Measurements from ENCODE around the gene TSHR.

TSHR gene

DNA sequence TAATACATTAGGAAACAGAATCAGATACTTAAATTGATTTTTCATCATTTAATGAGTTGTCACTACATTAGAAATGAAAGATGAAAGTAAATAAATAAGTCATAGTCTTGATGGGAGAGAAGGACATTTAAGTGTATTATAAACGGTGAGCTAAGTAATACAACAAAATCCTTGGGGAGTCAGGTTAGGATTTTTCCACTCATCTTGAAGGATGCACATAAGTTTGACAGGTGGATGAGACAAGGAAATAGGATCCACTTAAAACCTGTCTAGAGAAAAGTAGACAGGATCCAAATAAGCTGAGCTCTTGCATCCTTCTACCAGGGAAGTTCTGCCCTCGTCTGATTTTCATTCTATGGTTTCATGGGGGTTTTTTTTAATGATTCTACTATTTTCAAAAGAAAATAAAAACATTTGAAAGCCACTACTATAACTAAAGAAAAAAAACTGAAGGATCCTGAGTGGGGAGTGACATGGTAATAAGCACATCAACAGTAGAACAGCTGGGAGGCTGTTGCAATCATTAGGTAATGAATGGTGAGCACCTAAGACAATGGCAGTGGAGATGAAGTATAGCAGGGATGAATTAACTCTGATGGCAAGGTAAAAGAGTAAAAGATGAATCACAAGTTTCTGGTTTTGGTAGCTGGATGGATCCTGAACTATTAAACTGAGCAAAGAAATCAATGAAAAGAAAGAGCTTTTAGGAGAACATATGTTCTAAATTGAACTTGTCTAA lies 30.9 kb upstream of the TSHR start:
- Histone ChIP-seq H3K27me3 (replicated peaks) (no peaks in the 10 kb centered on the region), H3K4me3 (ENCODE audit: low read depth, low read length) (no peak overlapping the region), H3K36me3 (replicated peaks) (no peaks in the 10 kb centered on the region), H3K27ac (no peak overlapping the region)
- TF ChIP-seq, protein P1, sequence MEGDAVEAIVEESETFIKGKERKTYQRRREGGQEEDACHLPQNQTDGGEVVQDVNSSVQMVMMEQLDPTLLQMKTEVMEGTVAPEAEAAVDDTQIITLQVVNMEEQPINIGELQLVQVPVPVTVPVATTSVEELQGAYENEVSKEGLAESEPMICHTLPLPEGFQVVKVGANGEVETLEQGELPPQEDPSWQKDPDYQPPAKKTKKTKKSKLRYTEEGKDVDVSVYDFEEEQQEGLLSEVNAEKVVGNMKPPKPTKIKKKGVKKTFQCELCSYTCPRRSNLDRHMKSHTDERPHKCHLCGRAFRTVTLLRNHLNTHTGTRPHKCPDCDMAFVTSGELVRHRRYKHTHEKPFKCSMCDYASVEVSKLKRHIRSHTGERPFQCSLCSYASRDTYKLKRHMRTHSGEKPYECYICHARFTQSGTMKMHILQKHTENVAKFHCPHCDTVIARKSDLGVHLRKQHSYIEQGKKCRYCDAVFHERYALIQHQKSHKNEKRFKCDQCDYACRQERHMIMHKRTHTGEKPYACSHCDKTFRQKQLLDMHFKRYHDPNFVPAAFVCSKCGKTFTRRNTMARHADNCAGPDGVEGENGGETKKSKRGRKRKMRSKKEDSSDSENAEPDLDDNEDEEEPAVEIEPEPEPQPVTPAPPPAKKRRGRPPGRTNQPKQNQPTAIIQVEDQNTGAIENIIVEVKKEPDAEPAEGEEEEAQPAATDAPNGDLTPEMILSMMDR (IDR thresholded peaks at IDR 0.05; ENCODE audit: low read depth, low read length, missing control alignments) = no peak
- no peak for DNase-seq
- in situ Hi-C loops (cut with HindIII; ENCODE audit: low pct_ligation_motif_present, low sequenced_read_pairs) = no loop called here

GRCh38 chr14:80926397-80927082 lies 28.9 kb upstream of the TSHR start:
- in situ Hi-C loops (cut with HindIII; ENCODE audit: low pct_ligation_motif_present, low sequenced_read_pairs) = no loop called here
- DNase-seq = peak; percentile 68
- Histone ChIP-seq H3K27me3 (replicated peaks) (no peaks in the 10 kb centered on the region), H3K27ac (no peak overlapping the region), H3K36me3 (replicated peaks) (no peaks in the 10 kb centered on the region), H3K4me3 (ENCODE audit: low read depth, low read length) (no peak overlapping the region)
- TF ChIP-seq, protein P1 (IDR thresholded peaks at IDR 0.05; ENCODE audit: low read depth, low read length, missing control alignments) = no peak

DNA sequence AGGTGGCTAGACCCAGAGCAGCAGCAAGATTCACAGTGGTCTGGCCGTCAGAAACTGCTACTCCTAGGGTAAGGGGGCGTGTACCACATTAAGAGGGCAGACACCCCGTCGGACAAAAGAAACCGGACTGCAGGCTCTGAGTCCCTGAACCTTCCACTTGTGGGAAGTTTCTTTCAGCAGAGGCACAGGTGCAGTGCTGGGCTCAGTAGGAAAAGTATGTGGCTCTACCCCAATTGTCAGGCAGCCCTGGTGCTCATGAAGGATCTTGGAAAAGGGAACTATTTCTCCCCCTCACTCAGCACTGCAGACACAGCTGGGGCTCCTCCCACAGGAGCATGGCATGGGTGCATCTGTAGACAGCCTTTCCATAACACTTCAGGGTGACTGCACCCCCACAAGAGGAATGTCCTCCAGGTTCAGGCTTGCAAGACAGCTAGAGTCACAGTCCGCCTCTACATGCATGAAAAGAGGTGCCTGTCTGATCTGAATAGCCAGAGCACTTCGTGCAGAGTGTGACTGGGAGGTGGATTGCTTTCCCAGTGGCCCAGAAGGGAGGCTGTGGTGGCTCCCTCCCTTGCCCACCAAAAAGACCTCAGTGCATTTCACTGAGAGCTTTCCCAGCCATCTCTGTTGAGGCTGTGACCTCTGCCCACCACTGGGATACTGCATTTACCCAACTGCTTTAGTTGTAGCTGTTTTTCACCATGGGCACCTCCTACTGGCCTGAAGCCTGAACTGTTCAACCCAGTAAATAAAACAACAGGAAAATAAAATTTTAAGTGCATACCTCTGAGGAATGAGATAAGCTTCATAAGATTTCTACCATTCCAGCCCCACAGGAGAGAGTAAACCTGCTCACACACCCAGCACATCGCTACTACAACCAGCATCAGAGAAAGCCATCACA lies 28.1 kb upstream of the TSHR start:
- no peak overlapping the region for H3K4me3 ChIP-seq (ENCODE audit: low read depth, low read length)
- H3K27ac ChIP-seq = no peak overlapping the region
- H3K27me3 ChIP-seq (replicated peaks) = no peaks in the 10 kb centered on the region
- TF ChIP-seq, protein P1 (IDR thresholded peaks at IDR 0.05; ENCODE audit: low read depth, low read length, missing control alignments) = peak; percentile 25
- in situ Hi-C loops (cut with HindIII; ENCODE audit: low pct_ligation_motif_present, low sequenced_read_pairs) = no loop called here
- DNase-seq = no peak
- H3K36me3 ChIP-seq (replicated peaks) = no peaks in the 10 kb centered on the region

GRCh38 chr14:80930095-80930494 lies 25.3 kb upstream of the TSHR start:
- H3K36me3 ChIP-seq (replicated peaks) = no peaks in the 10 kb centered on the region
- in situ Hi-C loops (cut with HindIII; ENCODE audit: low pct_ligation_motif_present, low sequenced_read_pairs) = no loop called here
- no peak for DNase-seq
- no peak overlapping the region for H3K27ac ChIP-seq
- H3K27me3 ChIP-seq (replicated peaks) = no peaks in the 10 kb centered on the region
- no peak overlapping the region for H3K4me3 ChIP-seq (ENCODE audit: low read depth, low read length)
- TF ChIP-seq, protein P1 (IDR thresholded peaks at IDR 0.05; ENCODE audit: low read depth, low read length, missing control alignments) = no peak

- Histone ChIP-seq H3K36me3 (replicated peaks) (no peaks in the 10 kb centered on the region), H3K27ac (peak overlapping the region; percentile 71), H3K4me3 (ENCODE audit: low read depth, low read length) (no peak overlapping the region), H3K27me3 (replicated peaks) (no peaks in the 10 kb centered on the region)
- in situ Hi-C loops (cut with HindIII; ENCODE audit: low pct_ligation_motif_present, low sequenced_read_pairs) = no loop called here
- TF ChIP-seq, protein P1 (IDR thresholded peaks at IDR 0.05; ENCODE audit: low read depth, low read length, missing control alignments) = no peak
- peak; percentile 84 for DNase-seq
Measured at GRCh38 chr14:80930836-80931389, 24.5 kb upstream of the TSHR start.

All from brain microvascular endothelial cell (primary cell).